HS-27A (cell line): ENCODE results near the gene CDK14.

Source experiments
- DNase-seq: peaks from one replicate; pipeline ENCODE4 v3.0.0-alpha.2; 2012; ENCODE audit warnings: low read depth, missing footprints

Gene CDK14

DNA sequence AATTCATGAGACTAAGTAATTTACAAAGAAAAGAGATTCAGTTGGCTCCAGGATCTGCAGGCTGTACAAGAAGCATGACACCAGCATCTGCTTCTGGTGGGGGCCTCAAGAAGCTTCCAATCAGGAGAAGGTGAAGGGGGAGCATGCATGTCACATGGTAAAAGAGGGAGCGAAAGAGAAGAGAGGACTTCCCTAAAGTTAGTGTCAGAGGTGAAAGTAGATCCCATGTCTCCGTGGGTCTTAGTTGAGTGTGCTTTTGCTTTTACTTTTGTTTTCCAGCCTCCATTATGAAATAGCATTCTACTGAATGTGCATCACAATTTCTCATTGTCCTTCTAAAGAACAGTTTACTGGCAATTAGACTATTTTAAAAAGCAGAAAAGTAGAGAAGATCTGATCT, 454.6 kb downstream of the CDK14 start:
- no peak for DNase-seq

DNA sequence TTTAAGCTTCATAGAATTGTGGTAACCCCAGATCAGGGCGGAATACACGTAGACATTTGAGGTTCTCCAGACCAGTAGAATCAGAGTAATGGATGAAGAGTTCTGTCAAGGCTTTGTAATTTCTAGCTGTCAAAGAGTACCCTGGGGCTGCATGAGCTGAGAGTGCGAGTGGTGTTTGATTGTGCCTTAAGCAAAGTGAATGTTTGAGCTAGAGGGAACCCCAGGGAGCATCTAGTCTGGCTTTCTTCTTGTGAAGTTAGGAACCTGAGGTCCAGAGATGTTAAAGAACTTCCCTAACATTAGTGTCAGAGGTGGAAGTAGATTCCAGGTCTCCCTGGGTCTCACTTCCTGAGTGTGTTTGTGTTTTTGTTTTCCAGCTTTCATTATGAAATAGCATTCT, 455.8 kb downstream of the CDK14 start:
- no peak for DNase-seq

DNA sequence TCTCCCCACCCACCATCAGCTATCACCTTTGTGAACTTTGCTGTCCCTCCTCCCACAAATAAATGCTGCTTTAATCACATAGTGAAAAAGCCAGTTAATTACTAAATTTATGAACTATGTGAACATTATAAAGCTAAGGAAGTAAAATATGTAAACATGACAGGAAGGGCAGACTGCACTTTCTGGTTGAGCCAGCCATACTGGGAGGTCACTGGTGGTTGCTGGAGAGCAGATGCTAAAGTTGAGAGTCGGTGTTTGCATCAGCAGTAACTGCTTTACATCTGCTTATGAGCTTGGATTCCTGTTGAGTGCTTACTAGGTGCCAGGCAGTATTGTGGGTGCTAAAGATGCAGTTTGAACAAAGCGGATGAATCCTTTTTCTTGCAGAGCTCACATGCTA, 458.3 kb downstream of the CDK14 start:
- no peak for DNase-seq

DNA sequence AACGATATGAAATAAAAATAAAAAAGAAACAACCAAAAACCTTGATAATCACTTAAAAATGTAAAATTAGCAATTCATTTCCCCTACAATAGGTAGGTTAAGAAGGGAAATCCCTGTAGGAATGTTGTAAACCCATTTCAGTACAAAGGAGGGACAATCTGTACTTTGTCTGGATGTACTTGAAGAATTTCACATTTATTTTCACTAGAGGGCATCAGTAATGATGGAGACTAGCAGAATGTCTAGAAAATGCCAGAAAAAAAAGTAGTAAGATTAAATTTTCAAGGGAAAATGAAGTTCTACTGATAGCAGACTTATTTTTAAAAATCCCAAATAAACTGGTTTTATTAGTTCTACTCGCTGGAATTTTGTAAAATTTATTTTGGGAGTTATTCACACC, 459.1 kb downstream of the CDK14 start:
- DNase-seq, result no peak

DNA sequence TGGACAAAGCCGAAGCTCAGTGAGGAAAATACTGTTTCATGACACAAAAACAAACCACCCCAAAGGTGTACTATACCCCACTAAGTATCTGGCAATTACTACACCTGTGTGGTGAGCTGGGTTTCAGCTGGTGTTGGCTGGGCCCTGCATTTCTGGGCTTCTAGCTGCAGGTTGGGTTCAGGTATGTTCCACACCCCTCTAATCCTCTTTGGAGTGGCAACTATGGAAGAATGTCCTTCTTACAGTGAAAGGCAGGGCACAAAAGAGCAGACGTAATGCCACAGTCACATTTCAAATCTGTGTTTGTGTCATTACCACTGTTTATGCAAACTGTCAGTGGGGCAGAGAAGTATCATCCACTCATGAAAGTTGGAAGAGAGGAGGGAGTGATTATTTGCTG, 466.6 kb downstream of the CDK14 start:
- DNase-seq, result no peak

DNA sequence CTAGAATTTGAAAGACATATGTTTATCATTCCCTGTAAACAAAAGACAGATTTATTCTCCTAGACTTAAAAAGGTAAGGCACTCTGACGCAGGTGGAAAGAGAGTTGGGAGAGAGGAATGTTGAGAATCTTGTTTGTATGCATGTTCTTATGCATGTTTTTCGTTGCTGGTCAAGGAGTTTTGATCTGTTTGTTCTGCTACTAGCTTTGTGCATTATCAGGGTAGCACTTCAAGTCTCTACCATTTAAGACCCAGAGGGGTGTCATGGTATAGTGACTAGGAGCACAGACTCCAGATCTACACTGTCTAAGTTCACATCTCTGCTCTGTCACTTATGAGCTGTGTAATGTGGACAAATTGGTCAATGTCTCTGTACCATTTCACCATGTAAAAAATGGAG, 467.9 kb downstream of the CDK14 start:
- no peak for DNase-seq

DNA sequence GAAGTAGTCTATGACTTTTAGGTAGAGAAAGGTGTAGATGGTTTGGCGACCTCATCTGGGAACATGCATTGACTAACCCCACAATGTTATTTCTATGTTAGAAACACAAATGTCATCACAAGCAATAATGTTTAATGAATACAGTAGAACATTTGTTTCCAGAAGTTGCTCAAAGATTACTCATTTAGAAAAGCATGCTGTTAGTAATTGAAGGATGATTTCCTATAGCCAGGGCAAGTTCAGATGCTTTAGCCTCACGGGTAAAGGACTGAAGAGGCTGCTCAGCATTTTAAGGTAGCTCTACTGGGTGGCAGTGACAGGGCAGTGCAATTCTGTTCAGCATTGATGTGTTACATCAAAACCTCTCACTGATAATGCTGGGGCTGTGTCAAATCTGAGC, 468.8 kb downstream of the CDK14 start:
- DNase-seq, result no peak

DNA sequence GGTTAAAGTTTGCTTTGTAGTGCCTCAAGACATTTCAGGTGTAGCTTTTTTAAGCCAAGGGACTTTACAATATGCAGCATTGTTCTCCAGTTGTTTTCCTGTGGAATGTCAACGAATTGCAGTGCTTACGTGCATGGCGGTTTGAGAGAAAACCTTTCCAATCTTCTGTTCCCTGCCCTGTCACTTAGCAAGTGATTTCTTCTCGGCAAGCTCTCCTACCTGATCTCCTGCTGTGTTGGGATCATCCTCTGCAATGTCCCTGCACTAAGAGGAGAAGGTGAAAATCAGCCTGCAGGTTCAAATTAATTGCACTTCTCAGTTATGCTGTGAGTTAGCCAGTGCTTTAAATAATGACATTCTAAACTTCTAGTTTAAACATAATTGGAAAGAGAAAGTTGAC, 470.5 kb downstream of the CDK14 start:
- no peak for DNase-seq

DNA sequence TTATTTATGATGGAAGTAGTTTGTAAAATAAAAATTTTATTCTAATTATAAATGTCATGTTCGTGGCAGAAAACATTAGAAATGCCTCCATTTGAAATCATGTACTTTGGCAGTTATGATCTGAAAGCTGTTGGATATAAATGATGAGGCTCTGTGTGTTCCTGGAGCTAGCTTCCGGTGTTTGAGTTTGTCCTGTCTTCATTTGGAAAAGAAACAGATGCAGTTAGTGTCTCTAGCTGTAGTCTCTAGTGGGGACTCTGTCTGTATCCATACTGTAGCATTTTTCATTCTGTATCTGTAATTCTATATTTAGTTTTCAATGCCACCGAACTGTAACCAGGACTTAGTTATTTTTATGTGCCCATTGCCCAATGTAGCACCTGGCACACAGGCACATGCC, 471.1 kb downstream of the CDK14 start:
- DNase-seq, result no peak

DNA sequence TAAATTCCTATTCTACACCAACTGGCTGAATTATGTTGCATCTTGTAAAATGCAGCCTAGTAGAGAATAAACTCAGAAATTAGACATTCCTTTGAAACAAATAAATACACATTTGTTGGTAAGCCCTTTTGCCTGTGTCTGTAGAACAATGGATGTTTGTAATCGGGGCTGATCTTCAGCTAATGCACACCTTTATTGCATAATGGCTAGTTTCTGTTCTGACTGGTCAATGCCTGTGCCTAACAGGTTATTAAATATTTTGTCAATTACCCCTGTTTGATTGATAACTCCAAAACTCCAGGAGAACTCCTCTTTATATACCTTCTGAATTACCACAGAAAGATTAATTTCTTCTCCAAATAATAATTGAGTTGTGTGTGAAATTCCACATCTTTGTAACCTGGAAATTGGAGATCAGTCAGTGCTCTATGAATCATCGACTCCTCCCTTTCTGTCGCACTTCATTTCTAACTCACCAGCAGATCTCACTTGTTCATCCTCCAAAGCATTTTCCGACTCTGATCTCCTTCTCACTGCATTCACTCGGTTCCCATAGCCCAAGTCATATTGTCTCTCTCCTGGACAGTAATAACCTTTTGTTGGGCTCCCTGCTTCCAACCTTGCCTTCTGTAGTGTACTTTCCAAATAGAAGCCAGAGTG, 472.1 kb downstream of the CDK14 start:
- DNase-seq, result no peak

DNA sequence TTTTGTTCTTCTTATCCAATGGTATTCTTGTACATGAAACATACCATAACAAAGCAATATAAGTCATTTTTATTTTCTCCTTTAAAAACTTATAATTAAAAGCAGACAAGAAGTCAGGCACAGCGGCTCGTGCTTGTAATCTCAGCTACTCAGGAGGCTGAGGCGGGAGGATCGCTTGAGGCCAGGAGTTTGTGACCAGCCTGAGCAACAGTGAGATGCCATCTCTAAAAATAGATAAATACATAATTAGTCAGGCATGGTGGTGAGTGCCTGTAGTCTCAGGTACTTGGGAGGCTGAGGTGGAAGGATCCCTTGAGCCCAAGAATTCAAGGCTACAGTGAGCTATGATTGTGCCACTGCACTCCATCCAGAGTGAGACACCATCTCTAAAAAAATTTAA, 473.0 kb downstream of the CDK14 start:
- DNase-seq, result no peak

DNA sequence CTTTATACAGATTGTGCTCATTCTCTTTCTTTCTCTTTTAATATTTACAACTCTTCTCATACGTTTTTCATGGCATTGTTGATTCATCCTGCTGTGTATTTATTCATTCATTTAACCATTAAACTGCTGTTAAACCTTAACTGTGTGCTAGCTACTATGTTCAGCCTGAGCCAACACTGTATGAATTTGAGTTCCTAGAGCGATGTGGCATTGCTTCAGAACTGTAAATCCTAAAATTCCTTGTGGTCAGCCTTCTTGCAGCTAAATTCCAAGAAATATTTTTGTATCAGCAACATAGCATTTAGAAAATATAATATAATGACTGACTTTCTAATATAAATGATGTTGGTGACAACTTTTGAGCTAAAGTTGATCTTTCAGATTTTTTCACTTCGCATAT, 483.4 kb downstream of the CDK14 start:
- no peak for DNase-seq

DNA sequence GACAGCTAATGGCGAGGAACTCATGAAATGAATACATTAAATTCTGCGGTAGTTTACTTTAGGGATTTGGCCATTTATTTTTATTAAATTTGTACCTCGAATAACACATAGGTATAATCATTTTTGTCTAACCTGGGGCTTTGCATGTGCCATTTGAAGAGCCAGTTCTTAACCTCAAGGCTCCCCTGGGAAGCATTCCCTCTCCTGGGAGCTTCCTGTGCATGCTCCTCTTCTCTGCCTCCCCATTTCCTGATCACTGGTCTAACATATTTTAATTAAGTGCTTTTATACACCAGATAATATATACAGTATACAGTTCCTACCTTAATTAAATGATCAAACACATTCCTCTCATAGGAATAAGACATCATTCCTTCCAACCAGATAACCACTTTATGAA, 484.2 kb downstream of the CDK14 start:
- no peak for DNase-seq

DNA sequence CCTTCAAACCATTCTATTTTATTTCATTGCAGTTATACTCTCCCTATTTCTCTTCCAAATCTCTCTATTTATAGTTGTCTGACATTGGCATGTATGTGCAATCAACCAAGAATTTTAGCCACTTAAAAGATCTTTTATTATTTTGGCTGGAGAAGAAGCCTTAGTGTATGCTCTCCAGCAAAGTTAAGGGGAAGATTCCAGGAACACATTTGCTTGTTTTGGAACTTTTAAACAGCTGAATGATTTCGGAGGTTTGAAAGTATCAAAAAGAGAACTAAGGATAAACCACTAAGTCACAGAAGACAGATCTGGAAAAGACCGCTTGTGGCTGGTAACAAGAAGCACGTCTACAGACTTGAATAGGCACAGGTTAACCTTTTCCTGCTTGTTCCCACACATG, 485.9 kb downstream of the CDK14 start:
- no peak for DNase-seq

DNA sequence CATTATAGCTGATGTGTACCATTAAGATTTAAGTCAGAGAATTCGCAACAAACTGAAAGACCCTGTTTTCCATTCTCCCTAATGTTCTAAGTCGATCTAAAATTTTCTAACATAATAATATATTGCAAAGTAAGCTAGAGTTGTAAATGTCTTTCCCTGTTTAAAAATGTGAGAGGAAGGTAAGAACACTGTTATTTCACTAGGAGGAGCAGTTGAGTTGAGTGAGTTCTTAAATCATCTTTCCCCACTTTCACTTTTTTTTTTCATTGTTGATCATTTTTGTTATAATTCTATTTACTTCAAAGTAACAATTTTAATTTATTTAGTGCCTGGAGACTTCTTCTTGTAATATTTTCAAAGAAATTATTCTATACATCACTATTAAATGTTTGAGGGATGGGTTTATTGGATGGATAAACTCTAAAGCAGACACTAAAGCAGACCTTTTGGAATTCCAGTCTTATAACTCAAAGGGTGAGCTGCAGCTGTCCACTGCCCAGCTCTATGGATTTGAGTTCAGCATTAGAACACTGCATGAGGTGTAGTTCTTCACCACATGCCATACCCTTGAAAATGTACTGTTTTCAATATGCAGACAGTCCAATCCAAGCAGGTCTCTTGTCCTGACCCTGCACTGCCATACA, 486.9 kb downstream of the CDK14 start:
- no peak for DNase-seq

DNA sequence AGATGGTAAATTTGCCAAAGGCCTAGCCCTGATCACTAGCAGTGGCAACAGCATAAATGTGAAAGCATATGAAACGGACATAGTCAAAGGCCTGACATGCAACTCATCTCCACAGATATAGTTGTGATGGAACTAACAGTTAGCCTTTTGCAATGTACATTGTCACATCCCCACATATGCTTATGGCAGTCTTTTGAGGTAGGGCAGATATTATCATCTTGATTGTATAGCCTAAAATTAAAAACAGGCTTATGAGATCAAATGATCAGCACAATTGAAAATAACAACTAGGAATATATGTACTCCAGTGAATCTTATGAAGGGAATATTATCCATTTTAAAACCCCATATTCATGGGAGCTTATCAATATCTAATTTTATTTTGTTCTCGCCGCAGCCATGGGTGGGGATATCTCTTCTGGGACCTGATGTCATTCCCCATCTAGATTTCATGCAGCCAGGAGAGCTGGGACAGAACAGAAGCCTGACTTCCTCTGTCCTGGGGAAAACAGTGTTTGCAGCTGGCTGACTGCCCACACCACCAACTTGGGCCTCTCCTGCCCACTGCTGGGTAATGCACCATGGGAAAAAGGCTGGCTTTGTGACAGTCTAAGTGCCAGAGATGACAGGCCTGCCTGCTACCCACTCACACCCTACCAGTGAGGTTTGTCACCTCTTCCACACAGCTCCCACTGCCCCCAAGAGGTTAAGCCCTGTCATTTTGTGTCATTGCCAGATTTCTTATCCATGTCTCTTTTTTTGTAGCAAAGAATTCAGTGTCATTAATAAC, 487.9 kb downstream of the CDK14 start:
- DNase-seq, result no peak

DNA sequence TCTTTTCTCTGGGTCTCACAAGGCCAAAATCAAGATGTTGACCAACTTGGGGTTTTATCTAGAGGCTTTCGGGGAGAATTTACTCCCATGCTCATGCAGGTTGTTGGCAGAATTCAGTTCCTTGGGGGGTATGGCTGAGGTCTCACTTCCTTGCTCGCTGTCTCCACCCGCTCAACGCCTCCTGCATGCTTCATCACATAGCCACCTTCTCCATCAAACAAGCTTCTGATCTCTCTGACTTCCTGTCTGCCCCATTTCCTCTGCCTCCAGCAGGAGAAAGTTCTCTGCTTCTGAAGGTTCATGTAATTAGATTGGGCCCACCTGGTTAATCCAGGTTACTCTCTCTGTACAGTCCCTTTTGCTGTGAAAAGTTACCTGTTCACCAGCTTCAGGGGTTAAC, 489.1 kb downstream of the CDK14 start:
- DNase-seq, result no peak

DNA sequence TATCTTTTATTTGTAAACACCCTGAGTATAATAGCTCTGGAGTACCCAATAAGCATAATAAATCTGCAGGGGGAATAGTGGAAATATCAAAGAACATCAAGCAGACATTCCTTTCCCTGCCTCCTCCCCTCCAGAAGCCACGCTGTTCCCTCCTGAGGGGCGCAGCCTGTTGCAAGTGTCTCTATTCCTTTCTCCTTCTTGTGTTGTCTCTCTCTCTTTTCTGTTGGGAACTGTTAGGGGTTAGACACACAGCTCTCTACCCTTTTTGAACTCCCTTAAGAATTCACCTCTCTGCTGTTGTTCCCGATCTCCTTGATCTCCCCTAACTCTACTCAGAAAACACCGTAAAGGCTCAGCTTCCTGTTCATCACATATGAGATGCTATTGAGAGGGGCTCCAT, 490.1 kb downstream of the CDK14 start:
- DNase-seq, result no peak

DNA sequence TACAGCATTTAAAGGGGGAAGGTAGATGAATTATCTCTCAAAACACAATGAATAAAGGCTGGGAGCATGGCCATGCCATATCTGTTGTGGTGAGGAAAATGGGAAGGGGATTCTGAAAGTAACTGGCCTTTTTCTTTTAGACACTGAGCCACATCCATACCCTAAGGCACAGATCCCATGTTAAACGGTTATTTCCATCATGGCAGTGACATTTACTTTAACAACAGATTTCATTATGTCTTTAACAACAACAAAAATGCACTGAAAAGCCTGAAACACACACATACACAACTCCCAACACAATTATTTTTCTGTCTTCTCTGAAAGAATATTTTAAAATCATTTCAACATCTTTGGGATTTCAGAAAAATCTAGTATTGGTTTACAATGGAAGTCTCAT, 492.0 kb downstream of the CDK14 start:
- DNase-seq, result no peak

DNA sequence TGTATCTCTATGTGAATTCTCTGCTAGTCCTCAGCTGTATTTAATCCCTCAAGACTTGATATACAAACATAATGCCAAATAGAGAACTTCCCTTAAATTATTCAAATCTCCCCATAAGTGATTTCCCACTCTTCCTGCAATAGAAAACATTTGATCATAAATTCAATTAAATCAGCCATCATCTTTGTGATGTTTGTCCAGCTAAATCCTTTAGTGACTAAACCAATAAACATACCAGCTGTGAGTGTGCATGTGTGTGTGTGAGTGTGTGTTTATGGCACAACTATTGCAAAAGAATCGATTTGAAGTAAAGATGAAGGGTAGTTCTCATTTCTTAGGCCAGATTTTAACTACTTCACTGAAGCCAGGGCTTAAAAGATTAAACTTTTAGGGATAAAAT, 492.6 kb downstream of the CDK14 start:
- no peak for DNase-seq

DNA sequence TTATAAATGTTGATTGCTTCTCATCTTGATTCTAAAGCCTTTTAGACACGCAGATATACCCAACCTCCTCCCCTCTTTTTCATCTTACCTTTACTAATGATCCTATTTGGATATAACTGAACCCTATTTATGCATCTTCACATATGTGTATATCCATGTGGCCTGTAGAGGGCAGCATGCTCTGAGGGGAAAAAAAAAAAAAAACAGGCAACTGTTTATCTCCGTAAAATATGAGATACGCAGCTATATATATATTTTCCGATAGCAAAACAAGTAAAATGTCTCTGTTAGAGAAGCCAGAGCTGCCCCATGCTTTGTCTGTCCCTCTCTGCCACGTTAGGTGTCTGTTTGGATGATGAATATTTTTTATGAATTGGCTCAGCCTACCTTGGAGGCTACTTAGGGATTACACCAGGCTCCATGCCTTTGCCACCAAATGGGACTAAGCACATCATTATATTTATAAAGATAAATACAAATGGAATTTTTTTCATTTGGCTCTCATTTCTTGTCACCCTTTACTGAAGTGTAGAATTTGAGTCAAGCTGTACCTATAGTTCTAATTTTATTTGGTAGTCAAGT, 493.4 kb downstream of the CDK14 start:
- no peak for DNase-seq

DNA sequence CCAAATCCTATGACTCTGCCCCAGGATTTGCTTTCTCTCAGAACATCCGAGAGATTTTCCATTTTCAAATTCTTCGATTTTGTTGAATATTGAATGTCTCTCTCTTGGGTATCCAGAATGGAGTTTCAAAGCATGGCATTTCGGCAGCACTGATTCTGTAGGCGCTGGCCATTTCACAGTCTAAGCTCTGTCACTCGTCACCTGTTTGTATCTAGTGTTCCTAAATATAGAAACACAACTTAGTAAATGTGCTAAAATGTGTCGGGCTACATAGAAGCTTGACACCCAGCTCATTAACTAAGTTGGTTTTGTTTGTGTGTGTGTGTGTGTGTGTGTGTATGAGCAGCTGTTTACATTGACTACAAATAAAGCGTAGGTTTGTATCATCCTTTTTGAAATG, 494.6 kb downstream of the CDK14 start:
- DNase-seq, result no peak

DNA sequence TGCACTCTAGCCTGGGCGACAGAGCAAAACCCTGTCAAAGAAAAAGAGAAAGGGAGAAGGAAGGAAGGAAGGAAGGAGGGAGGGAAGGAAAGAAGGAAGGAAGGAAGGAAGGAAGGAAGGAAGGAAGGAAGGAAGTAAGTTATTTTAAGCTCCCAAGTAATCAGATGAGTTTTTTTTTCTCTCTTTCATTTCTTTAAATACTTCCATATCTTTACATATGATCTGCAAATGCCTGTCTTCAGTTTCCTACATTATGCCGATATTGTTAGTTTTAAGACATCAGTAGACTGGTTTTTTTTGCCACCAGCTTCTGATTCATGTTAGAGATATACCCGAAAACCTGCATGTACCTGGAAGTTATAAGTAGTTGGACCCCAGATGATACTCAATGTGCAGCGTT, 495.5 kb downstream of the CDK14 start:
- DNase-seq, result no peak
